ENCODE results near the gene SLC4A9.

- TF ChIP-seq ELF4 (IDR thresholded peaks at IDR 0.05) (no peak), TARDBP (IDR thresholded peaks at IDR 0.05) (no peak)
These were observed 2.9 kb upstream of the SLC4A9 start for GRCh38 chr5:140356853-140357725.

Data from HEK293T (cell line).